SH-SY5Y (cell line): ENCODE data around the gene PATL1.

ENCODE experiments used
- GATA2 ChIP-seq: IDR thresholded peaks from 2 replicates; pipeline ENCODE4 v1.6.1; 2011; ENCODE audit warnings: mild to moderate bottlenecking, low read depth, low read length
- GATA3 ChIP-seq: IDR thresholded peaks from 2 replicates; pipeline ENCODE4 v1.6.1; 2011; ENCODE audit warnings: low read depth, mild to moderate bottlenecking, low read length, moderate library complexity

DNA sequence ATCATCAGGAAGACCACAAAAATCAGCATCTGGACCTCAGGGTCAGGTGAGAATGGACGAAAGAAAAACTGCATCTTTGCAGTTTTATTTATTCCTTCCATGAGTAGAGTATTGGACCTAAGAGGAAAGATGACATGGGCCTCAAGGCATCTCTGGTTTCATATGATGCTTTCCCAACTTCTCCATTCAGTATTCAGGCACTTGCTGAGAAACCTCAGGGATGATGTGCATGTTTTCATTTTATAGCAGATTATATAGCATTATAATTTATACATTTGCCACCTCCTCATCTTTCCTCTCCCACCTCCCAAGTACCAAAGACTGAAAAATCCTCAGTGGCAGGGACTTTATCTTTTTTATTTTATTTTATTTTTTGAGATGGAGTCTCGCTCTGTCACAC, 44.9 kb upstream of the PATL1 start, which contains the start of gene OR10V1:
- TF ChIP-seq GATA2 (no peak), GATA3 (no peak)
